GM19193 (cell line): Measurements from ENCODE around the gene HS6ST3.

Experiments
- POLR2A ChIP-seq: IDR thresholded peaks from 4 replicates; pipeline ENCODE4 v1.6.1; 2011; ENCODE audit not compliant: insufficient read depth, insufficient read length; ENCODE audit errors: extremely low read depth

HS6ST3 gene

DNA sequence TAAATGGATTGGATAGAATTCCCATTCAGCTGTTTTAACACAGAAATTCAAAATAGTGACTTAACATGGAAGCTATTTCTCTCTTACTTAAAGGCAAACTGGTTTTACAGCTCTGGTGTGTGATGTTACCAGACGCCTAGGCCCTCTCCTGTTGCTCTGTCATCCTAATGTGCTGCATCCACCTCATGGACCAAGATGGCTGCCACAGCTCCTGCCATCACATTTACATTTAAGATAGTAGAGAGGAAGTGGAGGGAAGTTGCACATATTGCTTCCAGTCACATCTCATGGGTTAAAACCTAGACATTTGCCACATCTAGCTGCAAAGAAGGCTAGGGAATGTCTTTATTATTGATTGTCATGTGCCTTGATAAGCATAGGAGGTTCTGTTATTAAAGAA lies 746.8 kb downstream of the HS6ST3 start:
- TF ChIP-seq POLR2A, result no peak

DNA sequence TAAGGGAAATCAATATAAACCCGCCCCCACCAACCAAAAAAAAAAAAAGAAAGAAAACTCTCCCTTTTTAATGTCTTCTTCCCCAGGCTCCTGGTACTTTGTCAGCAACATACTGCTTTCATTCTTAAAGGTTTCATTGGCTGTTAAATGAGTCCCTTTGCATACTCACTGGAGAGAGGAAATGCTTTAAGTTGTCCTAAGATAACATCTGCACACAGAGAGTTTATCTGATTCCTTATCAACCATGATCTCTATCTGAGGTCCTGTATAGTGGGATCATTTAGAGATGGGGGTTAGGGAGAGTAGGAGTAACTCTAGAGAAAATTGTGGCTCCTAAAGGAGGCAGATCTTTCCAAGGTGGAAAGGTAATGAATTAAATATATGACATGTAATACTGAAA lies 747.9 kb downstream of the HS6ST3 start:
- no peak for TF ChIP-seq POLR2A

DNA sequence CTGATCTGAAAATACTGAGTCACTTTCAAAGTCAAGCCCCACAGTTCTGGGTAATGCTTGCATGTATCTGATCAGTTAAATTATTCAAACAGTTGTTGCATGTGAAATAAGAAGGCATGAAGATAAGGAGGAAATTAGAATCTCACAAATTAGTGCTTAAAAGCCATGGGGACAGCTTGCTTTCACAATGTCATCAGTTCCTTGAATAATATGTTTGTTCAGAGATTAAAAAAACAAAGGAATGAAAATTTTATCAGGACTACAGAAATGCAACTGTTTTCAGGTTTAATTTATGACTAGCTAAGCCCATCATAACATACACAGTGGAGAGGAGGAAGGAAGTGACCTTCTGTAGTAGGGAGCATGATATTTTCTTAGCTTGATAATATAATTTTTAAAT lies 754.3 kb downstream of the HS6ST3 start:
- TF ChIP-seq POLR2A, result no peak

DNA sequence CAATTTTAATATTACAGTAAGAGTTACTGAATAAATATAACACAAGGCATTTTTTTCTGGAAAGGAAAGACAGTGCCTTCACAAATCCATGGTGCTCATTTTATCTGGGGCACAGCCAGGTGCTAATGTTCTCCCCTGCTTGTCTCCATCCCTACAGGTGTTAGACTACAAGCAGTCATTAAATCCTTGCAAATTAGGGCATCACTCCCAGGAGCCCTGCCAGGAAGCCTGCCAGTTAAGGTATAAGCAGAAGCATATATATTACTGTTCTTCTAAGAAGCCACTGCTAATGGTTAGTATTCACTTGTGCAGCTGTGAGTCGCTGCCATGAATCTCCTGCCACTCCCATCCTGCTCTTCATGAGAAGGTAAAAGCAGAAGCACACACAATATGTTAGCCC lies 754.7 kb downstream of the HS6ST3 start:
- no peak for TF ChIP-seq POLR2A

DNA sequence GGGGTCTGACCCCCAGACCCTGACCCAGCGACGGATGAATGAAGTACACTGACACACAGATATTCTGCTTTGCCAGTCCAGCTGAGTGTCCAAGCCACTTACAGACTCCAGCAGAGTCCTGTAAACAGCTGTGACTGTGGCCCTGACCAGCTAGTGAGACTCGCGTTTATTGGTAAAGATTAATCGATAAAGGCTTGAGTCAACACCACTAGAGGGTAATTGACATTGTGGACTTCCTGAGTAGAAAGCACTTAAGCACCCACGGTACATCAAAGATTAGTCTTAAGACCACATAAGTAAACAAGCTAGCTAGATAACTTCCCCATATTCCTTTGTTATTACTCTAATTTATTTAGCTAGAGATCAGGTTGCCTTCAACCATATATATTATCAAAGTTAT lies 758.4 kb downstream of the HS6ST3 start:
- TF ChIP-seq POLR2A, result no peak

DNA sequence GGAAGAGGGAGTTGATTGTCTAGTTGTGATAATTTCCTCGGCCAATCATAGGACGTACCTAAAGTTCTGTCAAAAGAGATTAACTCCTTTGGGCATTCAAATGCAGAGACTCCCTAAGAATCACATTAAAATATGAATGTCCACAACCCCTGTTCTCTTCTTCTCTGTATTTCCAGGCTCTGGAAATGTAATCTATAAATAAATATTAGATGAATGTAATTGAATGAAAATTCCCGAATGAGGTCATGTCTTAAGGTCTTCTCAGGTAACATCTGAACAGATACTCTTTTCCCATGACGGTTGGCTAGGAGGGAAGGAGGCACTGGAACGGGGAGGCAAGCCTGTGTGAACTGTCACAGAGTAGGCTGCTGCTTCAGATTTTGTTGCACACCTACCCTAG lies 759.2 kb downstream of the HS6ST3 start:
- no peak for TF ChIP-seq POLR2A

DNA sequence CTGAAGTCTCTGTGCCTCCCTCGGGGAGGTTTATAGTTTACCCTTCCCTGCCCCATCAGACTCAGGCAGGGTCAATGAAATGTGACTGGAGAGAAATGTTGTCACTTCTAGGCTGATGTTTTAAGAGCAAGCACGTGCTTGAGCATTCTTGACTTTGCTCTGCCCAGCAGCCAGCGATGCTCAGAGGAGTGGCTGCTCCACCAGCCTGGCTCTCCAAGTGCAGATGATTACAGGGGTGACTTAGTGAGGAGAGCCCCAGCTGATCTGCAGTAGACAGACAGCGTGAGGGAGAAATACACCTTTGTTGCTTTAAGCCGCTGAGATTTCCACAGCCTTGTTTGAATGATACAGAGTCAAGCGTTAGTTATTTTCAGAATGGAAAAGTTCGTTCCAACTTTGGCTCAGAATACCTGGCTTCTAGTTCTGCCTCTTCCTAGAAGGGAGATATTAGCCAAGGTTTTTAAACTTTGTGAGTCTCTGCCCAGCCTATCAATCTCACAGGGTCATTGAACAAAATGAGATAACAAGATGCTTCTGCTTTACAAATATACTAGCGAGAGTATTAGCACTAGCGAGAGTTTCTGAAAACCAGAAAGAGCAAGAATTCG lies 760.7 kb downstream of the HS6ST3 start:
- no peak for TF ChIP-seq POLR2A

DNA sequence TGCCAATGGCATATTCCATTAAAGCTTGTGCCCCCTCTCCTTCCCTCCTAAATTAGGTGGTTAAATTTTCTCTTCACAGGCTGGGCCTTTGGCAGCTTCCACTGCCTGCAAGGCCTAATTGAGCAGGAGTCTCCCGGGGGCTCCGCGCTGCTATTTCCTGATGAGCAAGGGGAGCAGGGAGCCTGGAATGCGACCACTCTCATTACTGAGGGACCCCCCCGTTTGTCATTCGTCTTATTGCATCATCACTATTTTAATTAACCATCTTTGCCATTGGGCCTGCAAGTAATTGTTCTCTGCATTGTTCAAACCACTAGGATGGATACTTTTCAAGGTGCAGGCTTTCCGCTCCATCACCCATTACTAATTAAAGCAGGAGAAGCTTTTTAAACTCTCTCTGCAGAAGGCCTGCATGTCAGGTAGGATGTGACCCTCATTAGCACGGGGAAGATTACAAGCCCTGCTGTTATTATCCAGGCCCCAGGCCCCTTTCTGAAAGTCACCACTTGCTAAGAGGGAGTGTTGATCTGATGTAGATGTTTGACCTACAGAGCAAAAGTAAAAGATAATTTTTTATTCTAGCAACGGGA lies 762.0 kb downstream of the HS6ST3 start:
- no peak for TF ChIP-seq POLR2A

DNA sequence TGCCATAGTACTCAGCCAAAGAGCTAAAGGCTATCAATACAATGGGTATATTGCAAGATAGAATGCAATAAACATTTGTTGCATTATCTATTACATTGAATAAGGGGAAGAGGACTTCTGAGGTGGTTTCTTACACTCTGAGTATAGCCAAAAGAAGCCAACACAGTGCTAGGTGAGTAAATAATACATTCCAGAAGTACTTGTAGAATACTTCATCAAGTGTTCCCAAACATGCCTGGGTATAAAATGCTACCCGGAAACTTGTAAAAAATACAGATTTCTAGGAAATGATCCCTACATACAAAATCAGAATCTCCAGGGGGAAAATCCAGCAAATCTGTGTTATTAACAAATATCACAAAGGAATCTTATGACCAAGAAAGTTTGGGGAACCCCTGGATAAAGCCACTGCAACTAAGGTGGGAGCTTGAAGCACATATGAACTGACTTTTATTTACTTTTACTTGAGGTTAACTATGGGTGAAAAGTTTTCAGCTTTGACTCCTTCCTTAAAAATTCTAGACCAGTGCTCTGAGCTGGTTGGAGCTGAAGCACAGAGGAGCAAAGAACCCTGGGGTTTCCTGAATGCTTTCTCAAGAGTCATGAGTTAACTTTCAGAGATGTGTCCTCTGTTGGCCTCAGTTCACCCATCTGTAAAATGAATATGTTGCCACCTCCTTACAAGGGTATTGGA lies 768.4 kb downstream of the HS6ST3 start:
- no peak for TF ChIP-seq POLR2A

DNA sequence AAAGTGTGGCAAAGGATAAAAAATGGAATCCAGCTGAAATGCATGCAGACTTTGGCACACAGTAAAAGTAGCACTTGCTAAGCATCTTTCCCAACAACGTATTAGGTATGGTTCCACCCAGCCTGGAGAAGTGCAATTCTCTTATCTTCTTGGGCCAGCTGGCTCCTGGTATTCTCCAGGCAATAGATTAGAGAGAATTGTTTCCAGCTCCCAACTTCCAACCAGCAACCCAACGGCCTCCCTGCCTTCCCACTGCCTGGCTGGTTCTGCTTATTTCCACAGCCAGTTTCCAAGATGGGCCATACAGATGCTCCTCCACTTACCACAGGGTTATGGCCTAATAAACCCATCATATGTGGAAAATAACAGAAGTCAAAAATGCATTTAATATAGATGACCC lies 771.0 kb downstream of the HS6ST3 start:
- TF ChIP-seq POLR2A, result no peak

DNA sequence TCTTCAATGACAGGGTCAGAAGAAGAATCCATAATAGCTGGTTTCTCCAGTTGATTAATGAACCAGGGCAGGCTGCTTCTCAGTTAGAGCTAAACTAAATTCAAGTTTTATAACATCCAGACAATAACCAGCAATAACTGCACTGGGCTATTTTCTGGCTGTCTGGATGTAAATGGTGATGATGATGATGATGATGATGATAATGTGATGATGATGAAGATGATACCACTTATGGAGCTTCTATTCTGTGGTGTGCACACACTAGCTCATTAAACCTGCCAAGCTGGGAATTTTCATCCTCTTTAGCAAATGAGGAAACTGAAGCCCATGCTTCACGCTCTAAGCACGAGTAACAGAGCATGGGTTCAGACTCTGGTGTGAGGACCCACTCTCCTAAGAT lies 772.2 kb downstream of the HS6ST3 start:
- no peak for TF ChIP-seq POLR2A

DNA sequence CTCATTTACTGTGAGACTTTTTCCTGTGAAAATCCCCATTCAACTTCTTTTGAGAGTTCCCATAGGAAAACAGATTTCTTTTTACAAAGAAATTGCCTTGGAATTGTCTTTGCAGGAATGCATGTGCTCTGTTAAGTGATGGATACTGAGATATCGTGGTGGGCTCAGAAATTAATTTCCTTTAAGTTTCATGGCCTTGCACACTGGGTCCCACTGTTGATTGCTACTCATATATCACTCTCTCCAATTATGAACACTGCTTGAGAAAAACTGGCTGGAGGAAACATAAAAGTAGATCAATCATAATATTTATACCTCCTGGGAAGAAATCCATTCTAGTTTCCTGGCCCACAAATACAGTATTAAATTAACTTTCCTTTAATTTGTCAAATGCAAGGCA lies 773.1 kb downstream of the HS6ST3 start:
- TF ChIP-seq POLR2A, result no peak

DNA sequence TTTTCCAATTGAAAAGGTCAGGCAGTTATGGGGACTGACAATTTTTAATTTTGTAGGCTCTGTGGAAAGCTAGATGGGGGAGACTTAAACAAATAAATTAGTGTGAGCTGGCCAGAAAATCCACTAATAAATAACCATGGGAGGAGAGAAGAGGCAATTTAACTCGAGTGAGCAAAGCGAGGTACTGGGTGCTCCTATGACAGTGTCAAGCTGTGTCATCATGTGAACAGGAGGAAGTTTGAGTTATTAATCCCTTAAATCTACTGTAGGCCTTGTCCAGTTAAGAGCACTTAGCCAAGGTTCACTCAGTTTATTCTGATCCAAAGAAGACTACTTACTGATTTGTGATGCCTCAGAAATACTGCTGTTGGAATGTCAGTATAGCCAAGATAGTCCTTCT lies 781.6 kb downstream of the HS6ST3 start:
- TF ChIP-seq POLR2A, result no peak

DNA sequence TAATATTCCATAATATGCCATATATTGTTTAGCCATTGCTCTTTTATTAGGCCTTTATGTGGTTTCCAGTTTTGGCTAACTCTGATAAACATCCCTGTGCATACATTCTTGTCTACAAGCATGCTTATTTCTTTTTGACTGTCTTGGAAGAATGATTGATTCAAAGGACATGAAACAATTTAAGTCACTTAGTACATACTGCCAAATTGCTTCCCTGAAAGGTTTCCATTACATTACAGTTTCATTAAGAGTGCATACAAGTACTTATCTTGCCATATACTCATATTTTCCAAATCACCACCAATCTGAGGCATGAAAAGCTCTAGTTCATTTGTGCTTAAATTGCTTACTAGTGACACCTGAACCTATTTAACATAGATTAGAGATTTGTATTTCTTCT lies 790.5 kb downstream of the HS6ST3 start:
- TF ChIP-seq POLR2A, result no peak
